GM12801 (cell line): ENCODE data around the gene CFAP97D2.
A peak's percentile ranks its signal among the peaks of the same experiment; 100 is the strongest.

ENCODE experiments used
- CTCF ChIP-seq: IDR thresholded peaks from one replicate; pipeline ENCODE4 v1.5.1; 2011; ENCODE audit warnings: control low read depth; ENCODE audit not compliant: insufficient read length; ENCODE audit errors: extremely low read depth

Gene CFAP97D2

GRCh38 chr13:114222461-114222968 is 43.5 kb downstream of the CFAP97D2 start:
- TF ChIP-seq CTCF, result no peak

GRCh38 chr13:114224201-114224600 is 45.1 kb downstream of the CFAP97D2 start:
- no peak for TF ChIP-seq CTCF

- no peak for TF ChIP-seq CTCF
These were observed 46.6 kb downstream of the CFAP97D2 start for GRCh38 chr13:114225610-114226009.

GRCh38 chr13:114226088-114226487 is 47.0 kb downstream of the CFAP97D2 start:
- TF ChIP-seq CTCF, result no peak

GRCh38 chr13:114226699-114227323 is 47.8 kb downstream of the CFAP97D2 start:
- TF ChIP-seq CTCF, result peak; percentile 85

- TF ChIP-seq CTCF, result no peak
These were observed 48.5 kb downstream of the CFAP97D2 start for GRCh38 chr13:114227528-114227927.

- no peak for TF ChIP-seq CTCF
These were observed 49.1 kb downstream of the CFAP97D2 start for GRCh38 chr13:114228176-114228575.

GRCh38 chr13:114229506-114229905 is 50.4 kb downstream of the CFAP97D2 start:
- no peak for TF ChIP-seq CTCF
